ENCODE measurements around the gene POU2F1. TPM values are rescaled to one million over a fixed set of nuclear protein-coding genes. Genes with fewer than 3 reads are reported as not detected.

Gene POU2F1
- total and polyA plus RNA-seq, 8 donors: 1.4 to 7.3 (median 5.8) TPM

- no peak for DNase-seq
- no peak for TF ChIP-seq CTCF (IDR thresholded peaks at IDR 0.05)
- no peak for FAIRE-seq
- Histone ChIP-seq H3K27ac (no peak overlapping the region), H3K27me3 (no peaks in the 10 kb centered on the region), H3K4me1 (no peaks in the 10 kb centered on the region), H3K36me3 (no peaks in the 10 kb centered on the region), H3K9me3 (no peaks in the 10 kb centered on the region), H3K4me3 (no peak overlapping the region)
- intact Hi-C loops (cut with DNase I): no loop called here
- ATAC-seq: no peak
Measured at GRCh38 chr1:167196166-167196565, 24.5 kb upstream of the POU2F1 start.

- FAIRE-seq: no peak
- TF ChIP-seq CTCF (IDR thresholded peaks at IDR 0.05): no peak
- no peak for DNase-seq
- H3K9me3 ChIP-seq: no peaks in the 10 kb centered on the region
- H3K27me3 ChIP-seq: no peaks in the 10 kb centered on the region
- H3K4me3 ChIP-seq: no peak overlapping the region
- H3K36me3 ChIP-seq: no peaks in the 10 kb centered on the region
- H3K4me1 ChIP-seq: no peaks in the 10 kb centered on the region
- ATAC-seq: no peak
- WGBS, 2 donors: 0 to 3% methylated on average over 1 of the region's 1 CpG
- intact Hi-C loops (cut with DNase I): no loop called here
- no peak overlapping the region for H3K27ac ChIP-seq
Measured at GRCh38 chr1:167197236-167197635, 23.4 kb upstream of the POU2F1 start.

- TF ChIP-seq CTCF (IDR thresholded peaks at IDR 0.05): no peak
- FAIRE-seq: no peak
- Histone ChIP-seq H3K36me3 (no peaks in the 10 kb centered on the region), H3K27me3 (no peaks in the 10 kb centered on the region), H3K4me1 (no peaks in the 10 kb centered on the region), H3K9me3 (no peaks in the 10 kb centered on the region), H3K4me3 (no peak overlapping the region), H3K27ac (no peak overlapping the region)
- intact Hi-C loops (cut with DNase I): no loop called here
- WGBS, 2 donors: 85 to 97% methylated on average over 4 of the region's 4 CpGs
- ATAC-seq: no peak
- DNase-seq: no peak
Measured at GRCh38 chr1:167197692-167198091, 23.0 kb upstream of the POU2F1 start.

- no peaks in the 10 kb centered on the region for H3K27me3 ChIP-seq
- H3K4me1 ChIP-seq: no peaks in the 10 kb centered on the region
- no peaks in the 10 kb centered on the region for H3K9me3 ChIP-seq
- H3K4me3 ChIP-seq: no peak overlapping the region
- TF ChIP-seq CTCF (IDR thresholded peaks at IDR 0.05): no peak
- H3K36me3 ChIP-seq: no peaks in the 10 kb centered on the region
- intact Hi-C loops (cut with DNase I): no loop called here
- DNase-seq (no peak), ATAC-seq (no peak), FAIRE-seq (no peak)
- H3K27ac ChIP-seq: no peak overlapping the region
- 52 to 57% methylated on average over 5 of the region's 5 CpGs for WGBS, 2 donors
Measured at GRCh38 chr1:167198518-167199133, 22.1 kb upstream of the POU2F1 start.

GRCh38 chr1:167199656-167200055 is 21.0 kb upstream of the POU2F1 start:
- Histone ChIP-seq H3K36me3 (no peaks in the 10 kb centered on the region), H3K4me3 (no peak overlapping the region), H3K9me3 (no peaks in the 10 kb centered on the region), H3K27ac (no peak overlapping the region), H3K4me1 (no peaks in the 10 kb centered on the region), H3K27me3 (no peaks in the 10 kb centered on the region)
- 46 to 60% methylated on average over 2 of the region's 2 CpGs for WGBS, 2 donors
- ATAC-seq: no peak
- no peak for TF ChIP-seq CTCF (IDR thresholded peaks at IDR 0.05)
- intact Hi-C loops (cut with DNase I): no loop called here
- no peak for FAIRE-seq
- DNase-seq: no peak

All from pancreas (tissue), 10 donors.